Raji (cell line): ENCODE data around the gene OR4S1.
"Not testable (repeated sequence)": the region's sequence is repeated elsewhere in the genome, so short reads cannot be mapped to it uniquely, and the experiment has no call there.

ENCODE experiments used
- POLR2A ChIP-seq: IDR thresholded peaks from 2 replicates; pipeline ENCODE4 v1.6.1; 2011; ENCODE audit warnings: low read depth, low read length, control low read depth; ENCODE audit not compliant: insufficient read depth

OR4S1 gene

GRCh38 chr11:48305923-48306322 lies at the start of gene OR4S1:
TSS of gene OR4S1 (plus strand) at chr11:48306223. CDS start at chr11:48306223, 0 bp downstream.
- no peak for TF ChIP-seq POLR2A

- TF ChIP-seq POLR2A, result no peak
Observed at GRCh38 chr11:48261600-48261999, 44.4 kb upstream of the OR4S1 start.

GRCh38 chr11:48263423-48263911 lies 42.6 kb upstream of the OR4S1 start, which contains the start of gene OR4X1:
TSS of gene OR4X1 (plus strand) at chr11:48263861. CDS start at chr11:48263861, 0 bp downstream.
- no peak for TF ChIP-seq POLR2A

- no peak for TF ChIP-seq POLR2A
Observed at GRCh38 chr11:48270621-48271020, 35.4 kb upstream of the OR4S1 start.

GRCh38 chr11:48272606-48273005 lies 33.4 kb upstream of the OR4S1 start:
- no peak for TF ChIP-seq POLR2A

GRCh38 chr11:48307760-48308386 lies 1.9 kb downstream of the OR4S1 start:
- TF ChIP-seq POLR2A, result no peak

- TF ChIP-seq POLR2A, result not testable (repeated sequence)
Observed at GRCh38 chr11:48324620-48325019, 18.6 kb downstream of the OR4S1 start, which contains the start of gene OR4C3. TSS of gene OR4C3 (plus strand) at chr11:48324920. CDS start at chr11:48325022, 102 bp downstream.

- TF ChIP-seq POLR2A, result no peak
Observed at GRCh38 chr11:48341466-48341865, 35.4 kb downstream of the OR4S1 start.

- no peak for TF ChIP-seq POLR2A
Observed at GRCh38 chr11:48354013-48354412, 48.0 kb downstream of the OR4S1 start.

GRCh38 chr11:48354677-48355076 lies 48.7 kb downstream of the OR4S1 start:
- no peak for TF ChIP-seq POLR2A
